Cardiac fibroblast (primary cell): ENCODE measurements around the gene MKX.

Experiments used
- DNase-seq, 2 donors: peaks; one replicate each; pipeline versions ENCODE4 v3.0.0 to v3.0.0-alpha.2; 2010; ENCODE audit warnings: low read depth in 2 of 2
- H3K4me3 ChIP-seq, 2 donors: replicated peaks in 1 of 2; 1 replicate in 1 of 2; 2 replicates in 1 of 2; pipeline ENCODE4 v1.5.1; 2011; ENCODE audit warnings: low read depth in 2 of 2, low read length in 2 of 2, mild to moderate bottlenecking in 2 of 2, moderate library complexity in 1 of 2
- CTCF ChIP-seq: IDR thresholded peaks from one replicate; pipeline ENCODE4 v1.5.1; 2011; ENCODE audit warnings: low read depth, mild to moderate bottlenecking, low read length, inconsistent platforms

MKX gene

GRCh38 chr10:27747096-27747451 lies 1.5 kb upstream of the MKX start:
- no peak for TF ChIP-seq CTCF
- DNase-seq, result no peak
- no peak overlapping the region for H3K4me3 ChIP-seq

- TF ChIP-seq CTCF, result no peak
- peak in 1 of 2 donors; percentile 5 for DNase-seq
- no peak overlapping the region for H3K4me3 ChIP-seq
Measured at GRCh38 chr10:27746397-27747095, 927 bp upstream of the MKX start.

GRCh38 chr10:27744802-27745731 lies 552 bp downstream of the MKX start:
- peak in 1 of 2 donors; percentile 1 for DNase-seq
- no peak for TF ChIP-seq CTCF
- H3K4me3 ChIP-seq, result no peak overlapping the region

- DNase-seq, result peak; percentile 11 to 22
- no peak for TF ChIP-seq CTCF
- H3K4me3 ChIP-seq, result peak overlapping the region; percentile 38 to 44
Measured at GRCh38 chr10:27743877-27744801, 1.5 kb downstream of the MKX start.

- peak overlapping the region; percentile 44 to 47 for H3K4me3 ChIP-seq
- peak; percentile 11 to 21 for DNase-seq
- TF ChIP-seq CTCF, result no peak
Measured at GRCh38 chr10:27743012-27743876, 2.4 kb downstream of the MKX start.
